HG02798 (cell line): Measurements from ENCODE around the gene SMIM11.
"Not testable (repeated sequence)": the region's sequence is repeated elsewhere in the genome, so short reads cannot be mapped to it uniquely, and the experiment has no call there.

Experiments
- ATAC-seq: cut with Tn5 transposase; IDR thresholded peaks from one replicate; pipeline ENCODE4 v1.9.1; 2021; ENCODE audit warnings: mild to moderate bottlenecking; ENCODE audit not compliant: unreplicated experiment, poor library complexity

Gene SMIM11

DNA sequence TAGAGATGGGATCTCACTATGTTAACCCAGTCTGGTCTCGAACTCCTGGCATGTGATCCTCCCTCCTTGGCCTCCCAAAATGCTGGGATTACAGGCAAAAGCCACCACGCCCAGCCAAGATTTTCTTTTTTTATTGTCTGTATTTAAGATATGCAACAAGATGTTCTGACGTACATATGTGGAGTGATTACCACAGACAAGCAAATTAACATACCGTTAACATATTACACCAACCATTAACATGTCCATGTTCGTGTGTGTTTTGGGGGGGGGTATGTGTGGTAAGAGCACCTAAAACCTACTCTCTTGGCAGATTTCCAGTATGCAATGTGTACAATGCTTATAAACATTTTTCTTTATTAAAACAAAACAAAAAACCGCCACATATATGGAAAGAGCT lies 22.1 kb upstream of the SMIM11 start:
- no peak for ATAC-seq

DNA sequence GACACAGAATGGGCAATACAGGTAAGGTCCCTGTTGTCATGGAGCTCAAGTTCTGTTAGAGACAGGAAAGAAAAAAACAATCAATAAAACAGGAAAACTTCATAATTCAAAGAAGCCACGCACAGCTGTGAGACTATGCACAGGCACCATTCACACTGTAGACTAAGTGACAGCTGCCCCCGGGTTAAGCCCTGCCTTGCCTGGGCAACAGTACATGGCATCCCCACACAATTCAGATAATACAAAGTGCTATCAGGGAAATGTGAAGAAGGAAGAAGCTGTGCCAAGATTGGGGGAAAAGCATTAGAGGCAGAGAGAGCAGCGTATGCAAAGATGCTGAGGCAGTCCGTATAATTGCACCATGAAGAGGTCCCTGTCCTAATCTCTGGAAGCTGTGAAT lies 20.5 kb upstream of the SMIM11 start:
- ATAC-seq = no peak

DNA sequence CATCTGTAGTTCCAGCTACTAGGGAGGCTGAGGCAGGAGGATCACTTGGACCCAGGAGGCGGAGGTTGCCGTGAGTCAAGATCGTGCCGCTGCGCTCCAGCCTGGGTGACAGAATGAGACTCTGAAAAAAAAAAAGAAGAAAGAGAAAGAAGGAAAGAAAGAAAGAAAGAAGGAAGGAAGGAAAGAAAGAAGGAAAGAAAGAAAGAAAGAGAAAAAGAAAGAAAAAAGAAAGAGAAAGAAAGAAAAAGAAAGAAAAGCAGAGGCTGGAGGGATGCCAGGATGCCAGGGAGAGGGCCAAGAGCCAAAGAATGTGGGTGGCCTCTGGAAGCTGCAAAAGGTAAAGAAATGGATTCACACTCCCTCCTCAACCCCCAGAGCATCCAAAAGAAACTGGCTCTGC lies 19.7 kb upstream of the SMIM11 start:
- ATAC-seq = no peak

DNA sequence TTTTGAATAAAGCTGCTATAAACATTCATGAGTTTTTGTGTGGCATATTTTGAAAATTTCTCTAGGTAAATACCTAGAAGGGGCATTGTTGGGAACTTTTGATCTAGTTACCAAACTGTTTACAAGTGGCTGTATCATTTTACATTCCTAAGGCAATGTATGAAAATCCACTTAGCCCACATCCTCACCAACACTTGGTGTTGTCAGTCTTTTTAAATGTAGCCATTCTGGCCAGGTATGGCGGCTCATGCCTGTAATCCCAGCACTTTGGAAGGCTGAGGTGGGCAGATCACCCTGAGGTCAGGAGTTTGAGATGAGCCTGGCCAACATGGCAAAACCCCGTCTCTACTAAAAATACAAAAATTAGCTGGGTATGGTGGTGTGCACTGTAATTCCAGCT lies 17.4 kb upstream of the SMIM11 start:
- ATAC-seq = no peak

DNA sequence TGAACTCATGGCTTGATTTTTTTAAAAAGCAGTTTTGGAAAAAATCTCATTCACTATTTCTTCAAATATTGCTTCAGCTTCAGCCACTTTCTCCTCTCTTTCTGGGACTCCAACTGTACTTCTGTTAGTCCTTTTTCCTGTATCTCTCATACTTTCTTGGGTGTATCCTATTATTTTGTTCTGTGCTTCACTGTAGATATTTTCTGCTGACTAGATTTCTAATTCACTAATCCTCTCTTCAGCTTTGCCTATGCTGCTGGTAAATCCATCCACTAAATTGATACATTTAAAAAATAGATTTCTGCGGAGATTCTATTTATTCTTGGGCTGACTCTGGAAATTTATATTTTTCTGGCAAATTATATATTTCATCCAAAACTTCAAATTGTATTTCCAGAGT lies 16.4 kb upstream of the SMIM11 start:
- ATAC-seq = no peak

DNA sequence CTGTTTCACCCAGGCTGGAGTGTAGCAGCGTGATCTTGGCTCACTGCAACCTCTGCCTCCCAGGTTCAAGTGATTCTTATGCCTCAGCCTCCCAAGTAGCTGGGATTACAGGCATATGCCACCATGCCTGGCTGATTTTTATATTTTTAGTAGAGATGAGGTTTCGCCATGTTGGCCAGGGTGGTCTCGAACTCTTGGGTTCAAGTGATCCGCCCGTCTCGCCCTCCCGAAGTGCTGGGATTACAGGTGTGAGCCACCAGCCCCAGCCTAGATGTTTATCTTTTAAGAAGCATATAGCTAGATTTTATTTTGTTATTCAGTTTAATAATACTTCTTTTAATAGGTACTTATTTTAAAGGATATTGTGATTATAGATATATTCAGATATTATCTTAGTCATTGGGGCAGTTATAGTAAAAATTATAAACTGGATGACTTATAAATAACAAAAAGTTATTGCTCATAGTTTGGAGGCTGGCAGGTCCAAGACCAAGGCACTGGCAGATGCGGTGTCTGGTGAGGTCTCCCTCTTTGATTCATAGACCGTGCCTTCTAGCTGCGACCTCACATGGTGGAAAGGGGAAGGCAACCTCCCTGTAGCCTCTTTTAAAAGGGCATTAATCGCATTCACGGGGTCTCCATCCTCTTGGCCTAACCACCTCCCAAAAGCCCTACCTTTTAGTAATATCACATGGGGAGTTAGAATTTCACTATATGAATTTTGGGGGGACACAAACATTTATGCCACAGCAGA lies 14.6 kb upstream of the SMIM11 start:
- ATAC-seq = no peak

DNA sequence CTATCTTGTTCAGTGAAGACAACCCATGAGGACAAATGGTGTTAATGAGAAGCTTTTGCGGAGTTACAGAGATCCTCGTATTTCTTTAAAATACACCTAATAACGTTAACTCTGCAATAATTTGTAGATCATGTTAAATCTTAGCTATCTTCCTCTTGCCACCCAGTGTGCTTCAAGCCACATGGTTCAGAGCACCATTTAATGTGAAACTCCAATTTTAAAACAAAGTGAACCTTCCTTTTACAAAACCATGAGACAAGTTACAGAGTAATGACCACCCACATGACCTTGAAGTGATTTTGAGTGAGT lies 13.2 kb upstream of the SMIM11 start:
- ATAC-seq = no peak

DNA sequence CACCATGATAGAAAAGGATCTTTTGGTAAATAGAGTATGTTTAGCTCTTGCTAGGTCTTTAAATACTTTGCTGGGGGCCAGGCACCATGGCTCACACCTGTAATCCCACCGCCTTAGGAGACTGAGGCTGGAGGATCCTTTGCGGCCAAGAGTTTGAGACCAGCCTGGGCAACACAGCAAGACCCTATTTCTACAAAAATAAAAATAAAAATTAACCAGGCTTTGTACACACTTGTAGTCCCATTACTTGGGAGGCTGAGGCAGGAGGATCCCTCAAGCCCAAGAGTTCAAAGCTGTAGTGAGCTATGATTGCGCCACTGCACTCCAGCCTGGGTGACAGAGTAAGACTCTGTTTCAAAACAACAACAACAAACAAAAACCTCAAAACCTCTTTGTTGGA lies 12.6 kb upstream of the SMIM11 start:
- ATAC-seq = no peak

DNA sequence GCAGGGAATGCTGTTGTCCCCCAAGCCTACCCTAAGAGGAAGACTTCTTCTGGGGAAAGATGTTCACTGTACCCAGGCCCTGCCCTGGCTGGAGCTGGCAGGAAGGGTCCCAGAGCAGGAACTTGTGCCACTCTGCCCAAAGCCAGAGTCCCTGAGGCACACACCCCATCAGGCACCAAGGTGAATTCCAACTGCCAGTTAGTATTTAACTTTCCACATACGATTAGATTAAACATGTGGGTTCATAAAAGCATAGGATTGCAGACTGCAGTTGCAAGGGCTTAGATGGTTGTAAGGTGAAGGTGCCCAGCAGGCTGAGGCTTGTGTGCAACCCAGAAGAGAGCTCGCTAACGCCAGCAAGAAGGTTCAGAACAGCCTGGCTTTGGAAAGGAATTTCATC lies 11.6 kb upstream of the SMIM11 start, which contains the start of gene KCNE2:
KCNE2 (plus strand) TSS at position 274 of the 400 bp plus-strand sequence. CDS start 6,473 bp downstream, outside the sequence.
- no peak for ATAC-seq

DNA sequence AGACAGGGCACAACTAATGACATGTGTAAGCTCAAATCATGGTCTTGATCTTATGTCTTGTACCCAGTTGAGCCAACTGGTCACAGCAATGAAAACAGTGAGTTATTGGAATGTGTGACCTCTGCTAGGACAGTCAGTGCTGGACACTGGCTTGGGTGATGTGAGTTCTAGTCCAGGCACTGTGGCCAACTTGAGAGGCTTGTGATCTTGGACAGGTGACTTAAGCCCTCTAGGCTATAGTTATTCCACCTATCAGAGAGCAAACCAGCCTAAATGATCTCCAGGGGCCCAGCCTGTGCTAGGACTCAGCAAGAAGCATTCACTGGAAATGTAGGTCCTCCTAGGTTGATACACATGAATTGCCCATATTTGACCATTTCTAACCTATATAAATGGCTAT lies 10.4 kb upstream of the SMIM11 start:
- no peak for ATAC-seq

DNA sequence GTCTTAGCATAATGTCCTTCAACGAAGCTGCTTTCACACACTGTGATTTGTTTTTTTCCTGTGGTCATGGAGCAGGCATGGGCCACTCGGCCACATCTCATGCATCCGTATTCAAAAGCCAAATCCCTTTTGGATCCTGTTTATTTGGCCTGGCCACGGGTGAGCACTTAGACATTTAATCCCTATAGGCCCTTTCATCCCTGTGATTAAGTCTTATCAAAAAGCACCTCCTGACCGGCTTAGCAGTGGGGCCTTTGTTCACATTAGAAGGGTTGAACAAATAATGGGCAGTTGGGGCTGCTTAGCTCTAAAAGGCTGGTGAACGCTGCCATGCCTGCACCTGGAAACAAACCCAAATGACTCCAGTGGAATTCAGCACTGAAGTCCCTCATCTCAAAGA lies 9.5 kb upstream of the SMIM11 start:
- no peak for ATAC-seq

DNA sequence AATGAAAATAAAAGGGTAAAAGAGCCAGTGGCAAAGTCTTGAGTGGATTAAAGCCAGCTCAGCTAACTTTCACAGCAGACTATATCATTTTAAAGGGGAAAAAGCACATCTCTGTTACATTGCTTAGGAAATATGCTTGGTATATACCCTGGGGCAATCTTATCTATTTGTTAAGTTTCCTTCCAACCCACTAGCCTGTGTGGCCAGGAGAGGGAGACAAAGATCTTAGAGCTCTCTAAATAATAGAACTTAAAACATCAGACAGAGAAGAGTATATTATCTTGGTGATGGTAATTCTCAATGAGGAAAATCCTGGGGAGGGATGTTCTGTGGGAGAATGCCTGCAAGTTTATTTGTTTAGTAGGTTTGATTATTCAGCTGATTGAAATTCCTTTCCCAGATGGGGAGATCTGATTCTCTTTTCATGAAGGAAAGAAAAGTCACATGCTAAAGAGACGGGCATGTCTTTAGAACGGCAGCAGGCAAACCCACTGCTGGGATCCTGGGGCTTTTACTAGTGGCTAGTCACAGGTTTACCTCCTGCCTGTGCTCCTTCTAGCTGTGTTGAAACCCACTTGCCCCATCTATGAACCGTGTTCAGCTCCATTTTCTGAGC lies 7.9 kb upstream of the SMIM11 start:
- ATAC-seq = no peak

DNA sequence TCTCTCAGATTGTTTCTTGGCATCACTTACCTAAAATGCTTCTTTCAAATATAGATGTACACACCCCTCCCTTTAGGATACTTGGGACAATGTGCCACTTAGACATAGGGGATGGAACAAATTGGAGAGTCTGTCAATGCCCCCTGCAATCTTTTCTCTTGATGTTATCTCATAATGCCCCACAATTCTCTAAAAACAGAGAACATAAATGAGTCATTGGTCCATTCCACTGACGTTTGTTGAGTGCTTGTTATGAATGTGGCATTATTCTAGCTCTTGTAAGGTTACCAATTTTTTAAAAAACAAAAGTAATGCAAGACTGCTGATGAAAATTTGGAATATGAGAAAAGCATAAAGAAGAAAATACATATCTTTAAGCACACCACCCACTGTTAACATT lies 5.6 kb upstream of the SMIM11 start:
- no peak for ATAC-seq

DNA sequence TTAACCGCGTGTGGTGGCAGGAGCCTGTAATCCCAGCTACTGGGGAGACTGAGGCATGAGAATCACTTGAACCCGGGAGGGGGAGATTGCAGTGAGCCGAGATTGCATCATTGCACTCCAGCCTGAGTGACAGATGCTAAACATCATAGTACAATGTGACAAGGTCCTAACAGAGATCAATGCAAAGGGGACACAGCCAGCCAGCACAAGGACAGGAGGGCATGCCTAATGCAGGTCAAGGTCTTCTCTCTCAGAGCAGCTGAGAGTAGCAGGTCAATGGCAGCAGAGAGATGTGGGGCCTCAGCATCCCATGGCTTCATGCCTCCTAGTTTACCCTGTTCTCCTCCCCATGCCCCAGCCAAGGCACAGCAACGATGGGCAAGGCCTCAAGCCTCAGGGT lies 3.0 kb upstream of the SMIM11 start:
- ATAC-seq = no peak

DNA sequence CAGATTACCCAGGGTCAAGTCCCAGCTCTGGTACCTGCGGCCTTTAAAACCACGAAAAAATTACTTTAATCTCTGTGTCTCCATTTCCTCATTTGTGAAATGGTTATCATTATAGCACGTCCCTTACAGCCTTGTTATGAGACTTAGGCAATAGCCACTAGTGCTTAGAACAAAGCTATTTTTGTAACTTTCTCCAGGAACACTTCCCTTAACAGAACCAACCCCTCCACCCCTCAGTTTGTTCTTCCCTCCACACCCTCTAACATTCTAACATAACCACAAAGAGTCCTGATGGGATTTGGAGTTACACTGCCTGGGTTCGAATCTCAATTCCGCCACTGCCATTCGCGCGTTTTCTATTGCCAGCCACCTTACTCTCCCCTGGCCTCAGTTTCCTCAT lies 845 bp upstream of the SMIM11 start:
- ATAC-seq = not testable (repeated sequence)

DNA sequence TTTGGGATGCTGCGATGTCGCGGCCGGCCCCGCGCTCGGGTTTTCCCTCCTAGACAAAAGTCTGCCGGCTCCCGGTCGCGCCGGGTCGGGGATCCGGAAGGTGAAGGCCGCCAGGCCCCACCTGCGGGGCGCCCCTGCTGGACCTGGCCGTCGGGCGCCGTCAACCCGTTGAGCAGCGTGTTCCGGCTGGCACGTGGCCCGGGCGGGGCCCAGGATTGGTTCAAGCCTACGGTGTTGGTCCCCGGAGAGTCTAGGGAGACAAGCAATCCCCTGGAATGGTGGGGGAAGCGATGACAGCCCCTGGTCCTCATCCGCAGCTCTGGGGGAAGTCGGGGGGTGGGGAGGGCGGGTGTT lies 289 bp downstream of the SMIM11 start:
- ATAC-seq = peak; percentile 75

DNA sequence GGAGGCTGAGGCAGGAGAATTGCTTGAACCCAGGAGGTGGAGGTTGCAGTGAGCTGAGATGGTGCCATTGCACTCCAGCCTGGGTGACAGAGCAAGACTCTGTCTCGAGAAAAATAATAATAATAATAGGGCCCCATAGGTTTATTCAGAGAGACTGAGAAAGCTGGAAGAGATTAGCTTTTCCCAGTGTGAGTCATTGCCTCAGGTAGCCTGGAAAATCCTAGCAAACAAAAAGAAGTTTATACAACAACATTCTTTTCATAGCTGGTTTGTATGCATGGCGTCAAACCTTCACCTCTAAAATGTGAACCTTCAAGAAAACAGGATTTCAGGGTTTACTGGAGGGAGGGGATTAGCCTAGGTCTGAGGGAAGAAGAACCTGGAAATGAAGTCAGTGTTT lies 7.8 kb downstream of the SMIM11 start:
- not testable (repeated sequence) for ATAC-seq

DNA sequence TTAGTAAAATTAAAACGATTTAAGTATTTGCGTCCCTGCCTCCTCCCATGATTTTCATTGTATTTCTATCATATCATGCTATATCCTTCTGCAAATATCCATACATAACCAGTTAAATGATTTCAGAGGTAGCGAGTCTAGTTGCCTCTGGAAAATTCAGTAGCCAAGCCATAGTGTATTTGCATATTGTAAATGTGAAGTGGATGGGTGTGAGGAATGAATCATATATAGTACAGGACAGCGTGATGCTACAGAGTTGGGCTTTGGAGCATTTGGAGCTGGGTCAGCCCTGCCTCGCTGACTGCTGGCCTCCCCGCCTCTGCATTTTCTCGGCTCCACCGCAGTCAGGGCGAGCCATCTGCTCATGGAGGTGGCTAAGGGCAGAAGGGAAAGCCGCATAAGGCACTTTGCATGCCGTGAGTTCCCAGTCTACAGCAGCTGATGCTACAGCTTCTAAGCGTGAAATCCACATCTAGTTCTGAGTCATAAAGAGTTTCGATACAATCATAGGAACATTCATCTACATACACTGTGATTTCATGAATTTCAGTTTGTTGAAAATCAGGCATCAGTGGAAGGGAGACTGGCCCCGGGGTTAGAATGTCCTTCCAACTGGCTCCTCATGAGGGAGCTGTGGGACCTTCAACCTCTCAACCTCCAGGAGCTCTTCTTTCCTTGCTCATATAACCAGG lies 8.6 kb downstream of the SMIM11 start:
- peak; percentile 93 for ATAC-seq

DNA sequence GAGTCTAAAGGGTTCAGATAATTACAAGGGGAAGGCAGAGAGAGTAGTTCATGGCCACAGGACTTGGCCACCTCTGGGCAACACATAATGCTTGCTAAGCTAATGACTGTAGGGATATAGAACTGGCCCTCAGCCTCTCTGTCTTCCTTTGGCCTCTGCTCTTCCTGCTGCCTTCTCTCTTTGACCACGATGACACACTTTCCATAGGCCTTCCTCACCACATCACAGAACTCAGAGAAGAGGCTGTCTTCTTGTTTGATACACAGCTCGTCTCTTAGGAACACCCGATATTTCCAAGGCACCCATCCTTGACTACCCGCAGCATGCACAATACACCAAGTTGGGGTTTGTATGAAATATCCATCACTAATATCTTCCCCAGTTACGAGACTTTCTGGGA lies 25.2 kb downstream of the SMIM11 start:
- ATAC-seq = not testable (repeated sequence)

DNA sequence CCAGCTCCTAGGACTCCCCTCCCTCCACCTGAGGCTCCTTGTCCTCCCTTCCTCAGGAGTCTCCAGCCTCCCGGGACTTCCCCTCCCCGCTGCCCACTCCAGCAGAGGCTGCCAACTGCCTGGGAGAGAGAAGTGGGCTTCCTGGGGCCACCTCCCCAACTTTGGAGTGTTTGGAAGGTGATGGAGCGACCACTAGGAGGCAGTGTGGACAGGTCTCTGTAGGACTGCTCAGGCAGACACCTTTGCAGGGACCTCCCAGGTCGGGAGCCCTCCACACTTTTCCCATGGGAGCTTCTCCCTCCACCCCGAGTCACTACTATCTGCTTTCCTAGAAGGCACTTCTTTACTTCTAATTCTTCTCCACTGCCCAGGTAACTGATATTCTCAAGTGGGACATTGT lies 29.4 kb downstream of the SMIM11 start:
- ATAC-seq = not testable (repeated sequence)

DNA sequence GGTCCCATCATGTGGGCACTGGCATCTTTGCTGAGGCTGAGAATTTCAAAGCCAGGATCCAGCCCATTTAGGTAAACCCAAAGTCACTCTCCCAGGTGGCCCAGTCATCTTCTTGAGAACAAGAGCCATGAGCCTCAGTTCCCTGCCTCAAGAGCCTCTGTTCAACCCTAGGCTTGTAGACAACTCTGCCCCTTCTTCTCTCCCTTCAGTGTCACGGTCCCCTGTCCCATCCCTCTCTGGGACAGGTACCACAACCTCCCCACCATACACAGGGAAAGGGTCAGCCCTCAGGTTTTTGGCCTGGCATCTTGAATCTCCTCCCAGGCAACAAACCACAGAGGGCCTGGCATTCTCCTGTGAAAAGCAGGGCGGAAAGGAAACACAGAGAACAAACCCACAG lies 30.4 kb downstream of the SMIM11 start:
- not testable (repeated sequence) for ATAC-seq

DNA sequence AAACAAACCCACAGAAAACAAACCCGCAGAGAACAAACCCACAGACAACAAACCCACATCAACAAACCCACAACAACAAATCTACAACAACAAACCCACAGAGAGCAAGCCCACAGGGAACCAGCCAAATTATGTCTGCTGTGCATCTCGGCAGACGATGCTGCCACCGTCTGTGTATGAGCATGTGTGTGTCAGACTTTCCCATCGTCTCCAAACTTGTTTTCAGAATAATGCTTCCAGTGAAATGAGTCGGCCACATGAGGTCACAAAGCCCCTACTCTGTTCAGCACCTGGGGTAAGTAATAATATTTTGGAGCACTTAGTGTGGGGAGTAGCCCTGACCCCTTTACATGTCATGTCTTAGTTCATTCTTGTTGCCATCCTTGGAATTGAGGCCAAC lies 30.8 kb downstream of the SMIM11 start:
- not testable (repeated sequence) for ATAC-seq
